GM12878 (cell line): ENCODE results near the gene NAALADL2. TPM values are rescaled to one million over a fixed set of nuclear protein-coding genes. Genes with fewer than 3 reads are reported as not detected.

Experiments used
- ATAC-seq: fragments of 200-7000 bp; cut with Tn5 transposase; 3 replicates; pipeline ENCODE4 v1.9.1; 2020; ENCODE audit warnings: mild to moderate bottlenecking, moderate library complexity
- BruUV-seq: library from RNA; stranded (reverse); fragments of 400-500 nt; replicated peaks from 2 replicates; lab custom pipeline; 2021; lab: Mats Ljungman, UMichigan
- CTCF ChIA-PET: fragments of 300-600 bp; sonication (Branson Sonifier 250); formaldehyde crosslinking; extraction: SDS; loops from one replicate; lab custom pipeline; 2021; ENCODE audit warnings: inconsistent platforms; lab: Yijun Ruan, JAX
- POLR2A ChIA-PET: fragments of 350-600 bp; formaldehyde crosslinking; extraction: SDS; loops from one replicate; lab custom pipeline; 2021; ENCODE audit warnings: inconsistent platforms; lab: Charles Lee
- RAD21 ChIA-PET: fragments of 300-600 bp; sonication (Branson Sonifier 250); formaldehyde crosslinking; loops from one replicate; lab custom pipeline; 2023; ENCODE audit warnings: antibody characterized with exemption; ENCODE audit not compliant: unreplicated experiment; lab: Charles Lee
- SMC1A ChIA-PET: fragments of 300-600 bp; sonication (Branson Sonifier 250); formaldehyde crosslinking; loops from one replicate; lab custom pipeline; 2023; ENCODE audit not compliant: unreplicated experiment, uncharacterized antibody; lab: Charles Lee
- DNase-seq: peaks from one replicate; pipeline ENCODE4 v3.0.0-alpha.2; 2011; ENCODE audit warnings: low read depth, low spot score
- FAIRE-seq: peaks from 3 replicates; lab custom pipeline; 2011; peaks lifted over from hg19 to GRCh38; lab: Jason Lieb, UNC
- H2AFZ ChIP-seq: 2 replicates; pipeline ENCODE4 v1.6.0; 2011; ENCODE audit warnings: low read depth, low read length, control low read depth; ENCODE audit not compliant: control insufficient read depth
- H3K27ac ChIP-seq: 2 replicates; pipeline ENCODE4 v1.5.1; 2011; ENCODE audit warnings: control low read depth; ENCODE audit not compliant: control insufficient read depth, insufficient read depth
- H3K27me3 ChIP-seq, 2 experiments: replicated peaks in 1 of 2; 2 replicates each; pipeline versions ENCODE4 v1.6.0 to v1.6.1; 2011; ENCODE audit warnings: low read length in 1 of 2; ENCODE audit not compliant: control insufficient read depth in 2 of 2, insufficient read depth in 2 of 2
- H3K36me3 ChIP-seq, 2 experiments: 2 replicates each; pipeline ENCODE4 v1.5.1; 2011; ENCODE audit warnings: low read length in 1 of 2; ENCODE audit not compliant: control insufficient read depth in 2 of 2, insufficient read depth in 2 of 2
- H3K4me1 ChIP-seq: 2 replicates; pipeline ENCODE4 v1.6.1; 2011; ENCODE audit warnings: mild to moderate bottlenecking, low read length, moderate library complexity, mixed read lengths; ENCODE audit not compliant: control insufficient read depth, insufficient read depth
- H3K4me2 ChIP-seq: 2 replicates; pipeline ENCODE4 v1.6.0; 2011; ENCODE audit warnings: control low read depth; ENCODE audit not compliant: control insufficient read depth, insufficient read depth
- H3K4me3 ChIP-seq: fragments of 200-600 bp; sonication (generic); 2 replicates; pipeline ENCODE4 v1.5.1; 2016
- H3K79me2 ChIP-seq: 2 replicates; pipeline ENCODE4 v1.6.0; 2011; ENCODE audit warnings: low read length; ENCODE audit not compliant: control insufficient read depth, insufficient read depth
- H3K9ac ChIP-seq: 2 replicates; pipeline ENCODE4 v1.8.0; 2011; ENCODE audit warnings: low read length, control low read depth, mixed read lengths; ENCODE audit not compliant: control insufficient read depth, insufficient read depth
- H3K9me3 ChIP-seq: replicated peaks from 3 replicates; pipeline ENCODE4 v1.5.1; 2011; ENCODE audit warnings: mild to moderate bottlenecking, low read length; ENCODE audit not compliant: control insufficient read depth, insufficient read depth
- H4K20me1 ChIP-seq: 2 replicates; pipeline ENCODE4 v1.6.0; 2011; ENCODE audit not compliant: control insufficient read depth, insufficient read depth
- ATF3 ChIP-seq: IDR thresholded peaks from 2 replicates; pipeline ENCODE4 v1.6.1; 2011; ENCODE audit warnings: low read depth, mild to moderate bottlenecking, low read length, moderate library complexity, borderline replicate concordance; ENCODE audit errors: extremely low read depth
- BRCA1 ChIP-seq: IDR thresholded peaks from 2 replicates; pipeline ENCODE4 v1.6.1; 2011; ENCODE audit warnings: low read depth, low read length, improper control_type of control experiment
- EGR1 ChIP-seq, 2 experiments: IDR thresholded peaks; 1 replicate in 1 of 2; 2 replicates in 1 of 2; pipeline ENCODE4 v1.6.1; 2011 to 2012; ENCODE audit warnings: low read depth in 2 of 2, low read length in 2 of 2, borderline replicate concordance in 1 of 2, mild to moderate bottlenecking in 1 of 2, moderate library complexity in 1 of 2
- MTA2 ChIP-seq: fragments of 450-650 bp; IDR thresholded peaks from 2 replicates; pipeline ENCODE4 v1.6.1; 2016; ENCODE audit warnings: low read depth, mild to moderate bottlenecking, moderate library complexity
- NFYB ChIP-seq: IDR thresholded peaks from 2 replicates; pipeline ENCODE4 v1.6.1; 2011; ENCODE audit warnings: low read depth, mild to moderate bottlenecking, low read length, improper control_type of control experiment, moderate library complexity; ENCODE audit not compliant: insufficient read depth
- SMAD1 ChIP-seq: fragments of 450-650 bp; IDR thresholded peaks from 2 replicates; pipeline ENCODE4 v1.6.1; 2018; ENCODE audit warnings: mild to moderate bottlenecking, low read depth; ENCODE audit not compliant: partially characterized antibody
- ZBTB33 ChIP-seq: fragments of 450-650 bp; IDR thresholded peaks from 2 replicates; pipeline ENCODE4 v1.6.1; 2017; ENCODE audit warnings: mild to moderate bottlenecking
- WGBS: methylation state at CpG from one replicate; pipeline ENCODE4 v1.1.6; 2016; ENCODE audit warnings: low lambda C conversion rate; ENCODE audit not compliant: insufficient replicate concordance, insufficient coverage; ENCODE audit errors: missing lambda C conversion rate; 5-methylcytosine and 5-hydroxymethylcytosine counted together
- in situ Hi-C: fragments of 300-500 bp; cut with MboI; formaldehyde crosslinking; loops from 9 replicates; pipeline ENCODE4 v1.14.3; 2018; ENCODE audit warnings: mixed read lengths
- intact Hi-C: fragments of 100-400 bp; cut with micrococcal nuclease; formaldehyde crosslinking; loops from one replicate; pipeline ENCODE4 v1.14.2; 2022; ENCODE audit not compliant: unreplicated experiment
- polyA plus RNA-seq, 11 experiments: library from polyadenylated mRNA; depleted of rRNA in 4 of 11; unstranded in 6 of 11; stranded (reverse) in 5 of 11; fragments of >200 nt; fragmentation: Nextera tagmentation in 4 of 11; fragmentation: Illumina TruSeq in 1 of 11; extraction: Ambion mirVana in 4 of 11; extraction: Trizol in 1 of 11; gene quantifications; 1 replicate in 1 of 11; 2 replicates in 10 of 11; pipeline versions ENCODE4 v1.2.1 to v1.2.3, GENCODE V29; 2011 to 2016; ENCODE audit warnings: inconsistent platforms in 2 of 11, missing spikeins in 2 of 11, low read depth in 1 of 11
- total RNA-seq, 4 experiments: library from RNA; depleted of rRNA in 3 of 4; stranded (reverse); fragments of >200 nt in 3 of 4; fragmentation: Illumina TruSeq in 1 of 4; extraction: Trizol in 1 of 4; gene quantifications; 2 replicates each; pipeline versions ENCODE4 v1.2.1 to v1.2.3, GENCODE V29; 2013 to 2021

NAALADL2 gene
- total and polyA plus RNA-seq, 10 of the 15 experiments (the other 5 are each of a cell fraction or from before 2014, with no cell fraction given), result 0.06 to 10.8 (median 0.46) TPM

- SMC1A ChIA-PET, result interaction anchor here (1.7 to 5.8 kb wide), 2 partner anchors 14 to 35 kb away, joined by 5 to 34 read pairs; no protein-coding TSS in a partner anchor
- 43% methylated on average over 3 of the region's 3 CpGs for WGBS
- no TSS peak for BruUV-seq
These were observed 452.8 kb downstream of the NAALADL2 start for GRCh38 chr3:175311946-175312345.

More at GRCh38 chr3:175311946-175312345, 452.8 kb downstream of the NAALADL2 start:
- H3K4me3 ChIP-seq, result no peak overlapping the region
- H3K36me3 ChIP-seq, result no peaks in the 10 kb centered on the region
- no peaks in the 10 kb centered on the region for H3K4me1 ChIP-seq
- TF ChIP-seq ATF3, result no peak
- TF ChIP-seq NFYB, result no peak
- no peak for TF ChIP-seq SMAD1
- TF ChIP-seq EGR1 (IDR thresholded peaks at IDR 0.05; ENCODE audit: borderline replicate concordance in 1 of 2, low read depth in 2 of 2, low read length in 2 of 2), result no peak
- no peak for TF ChIP-seq MTA2
- TF ChIP-seq BRCA1, result no peak
- TF ChIP-seq ZBTB33, result no peak
- no peak overlapping the region for H3K4me2 ChIP-seq
- no peak overlapping the region for H3K27ac ChIP-seq
- no peak overlapping the region for H2AFZ ChIP-seq
- no peak for FAIRE-seq
- H3K27me3 ChIP-seq, result no peaks in the 10 kb centered on the region
- in situ Hi-C loops (no loop called here), intact Hi-C loops (no loop called here)
- no peaks in the 10 kb centered on the region for H3K79me2 ChIP-seq
- H3K9ac ChIP-seq, result no peak overlapping the region
- CTCF ChIA-PET, result no interaction called here
- no peaks in the 10 kb centered on the region for H3K9me3 ChIP-seq
- no peak for DNase-seq
- no peaks in the 10 kb centered on the region for H4K20me1 ChIP-seq
- RAD21 ChIA-PET, result interaction anchor here (1.0 kb wide), 1 partner anchor 35 kb away, joined by 3 read pairs; no protein-coding TSS in a partner anchor
- POLR2A ChIA-PET, result no interaction called here
- no peak for ATAC-seq
